HEK293 (cell line): ENCODE results near the gene DMRTA1.
"Not testable (repeated sequence)": the region's sequence is repeated elsewhere in the genome, so short reads cannot be mapped to it uniquely, and the experiment has no call there.

Experiments used
- CTCF ChIA-PET: fragments of 350-600 bp; formaldehyde crosslinking; extraction: SDS; loops from one replicate; lab custom pipeline; 2021; ENCODE audit warnings: antibody characterized with exemption; lab: Yijun Ruan, JAX
- POLR2A ChIA-PET: fragments of 300-600 bp; formaldehyde crosslinking; extraction: SDS; loops from one replicate; lab custom pipeline; 2020; ENCODE audit warnings: antibody characterized with exemption, inconsistent platforms; lab: Yijun Ruan, JAX
- H3K27ac ChIP-seq: fragments of 200-500 bp; sonication (Bioruptor generic); 2 replicates; pipeline ENCODE4 v1.5.1; 2014; ENCODE audit warnings: low read depth, low read length, control low read depth, inconsistent platforms; ENCODE audit errors: extremely low read depth
- H3K36me3 ChIP-seq, 2 experiments: fragments of 200-500 bp in 1 of 2; sonication (Bioruptor generic) in 1 of 2; 1 replicate in 1 of 2; 2 replicates in 1 of 2; pipeline ENCODE4 v1.5.1; 2014 to 2017; ENCODE audit warnings: inconsistent platforms in 2 of 2, low read length in 2 of 2; ENCODE audit not compliant: control insufficient read depth in 2 of 2, insufficient read depth in 1 of 2
- H3K4me1 ChIP-seq: fragments of 200-500 bp; sonication (Bioruptor generic); 2 replicates; pipeline ENCODE4 v1.5.1; 2014; ENCODE audit warnings: mild to moderate bottlenecking, low read length, inconsistent platforms; ENCODE audit not compliant: control insufficient read depth, insufficient read depth
- H3K4me3 ChIP-seq: 2 replicates; pipeline ENCODE4 v1.5.1; 2011; ENCODE audit warnings: low read depth, mild to moderate bottlenecking, control low read depth, low read length, moderate library complexity
- H3K9me3 ChIP-seq: fragments of 200-500 bp; sonication (Bioruptor generic); 2 replicates; pipeline ENCODE4 v1.5.1; 2014; ENCODE audit warnings: low read depth, low read length, inconsistent platforms; ENCODE audit not compliant: control insufficient read depth, insufficient read depth
- KLF9 ChIP-seq: fragments of 450-650 bp; formaldehyde crosslinking; IDR thresholded peaks from 2 replicates; pipeline ENCODE4 v1.5.1; 2016; ENCODE audit warnings: missing biosample characterization, missing genetic modification characterization, low read depth
- MEIS1 ChIP-seq: sonication (generic); formaldehyde crosslinking; IDR thresholded peaks from 2 replicates; pipeline ENCODE4 v1.8.1; 2022; ENCODE audit warnings: missing genetic modification reagents, mild to moderate bottlenecking, borderline replicate concordance
- MYNN ChIP-seq: fragments of 450-650 bp; formaldehyde crosslinking; IDR thresholded peaks from 2 replicates; pipeline ENCODE4 v1.5.1; 2016; ENCODE audit warnings: missing biosample characterization, missing genetic modification characterization, borderline replicate concordance
- TRIM28 ChIP-seq: IDR thresholded peaks from 2 replicates; pipeline ENCODE4 v1.6.1; 2011; ENCODE audit warnings: low read length, control low read depth, borderline replicate concordance
- ZBTB1 ChIP-seq: fragments of 450-650 bp; formaldehyde crosslinking; IDR thresholded peaks from 2 replicates; pipeline ENCODE4 v1.5.1; 2016; ENCODE audit warnings: missing biosample characterization, missing genetic modification characterization
- ZNF16 ChIP-seq: fragments of 450-650 bp; formaldehyde crosslinking; IDR thresholded peaks from 2 replicates; pipeline ENCODE4 v1.5.1; 2016; ENCODE audit warnings: low read depth, missing biosample characterization, missing genetic modification characterization
- ZNF239 ChIP-seq: fragments of 450-650 bp; formaldehyde crosslinking; IDR thresholded peaks from 2 replicates; pipeline ENCODE4 v1.5.1; 2016; ENCODE audit warnings: missing biosample characterization, missing genetic modification characterization
- ZNF555 ChIP-seq: fragments of 450-650 bp; formaldehyde crosslinking; conservative IDR thresholded peaks from 2 replicates; pipeline ENCODE4 v1.5.1; 2017; ENCODE audit warnings: missing biosample characterization, mild to moderate bottlenecking, missing genetic modification characterization, inconsistent platforms
- ZNF654 ChIP-seq: fragments of 450-650 bp; formaldehyde crosslinking; IDR thresholded peaks from 2 replicates; pipeline ENCODE4 v1.5.1; 2016; ENCODE audit warnings: low read depth, missing biosample characterization, missing genetic modification characterization
- ZNF660 ChIP-seq: fragments of 450-650 bp; IDR thresholded peaks from 2 replicates; pipeline ENCODE4 v1.5.1; 2018; ENCODE audit warnings: missing biosample characterization, mild to moderate bottlenecking, missing genetic modification characterization
- ZNF777 ChIP-seq: fragments of 450-650 bp; formaldehyde crosslinking; IDR thresholded peaks from 2 replicates; pipeline ENCODE4 v1.5.1; 2017; ENCODE audit warnings: missing biosample characterization, missing genetic modification characterization, borderline replicate concordance
- ZNF792 ChIP-seq: fragments of 450-650 bp; formaldehyde crosslinking; IDR thresholded peaks from 2 replicates; pipeline ENCODE4 v1.5.1; 2016; ENCODE audit warnings: missing biosample characterization, missing genetic modification characterization
- ZNF843 ChIP-seq: fragments of 450-650 bp; formaldehyde crosslinking; IDR thresholded peaks from 2 replicates; pipeline ENCODE4 v1.5.1; 2016; ENCODE audit warnings: missing biosample characterization, missing genetic modification characterization
- TF ChIP-seq, protein P1 (sequence below): fragments of 450-650 bp; formaldehyde crosslinking; IDR thresholded peaks from 2 replicates; pipeline ENCODE4 v1.5.1; 2016; ENCODE audit warnings: missing biosample characterization, missing genetic modification characterization
- TF ChIP-seq, protein P2 (sequence below): fragments of 450-650 bp; formaldehyde crosslinking; IDR thresholded peaks from 2 replicates; pipeline ENCODE4 v1.5.1; 2017; ENCODE audit warnings: missing biosample characterization, missing genetic modification characterization
- TF ChIP-seq, protein P3 (sequence below): fragments of 450-650 bp; formaldehyde crosslinking; IDR thresholded peaks from 2 replicates; pipeline ENCODE4 v1.5.1; 2016; ENCODE audit warnings: missing biosample characterization, missing genetic modification characterization

DMRTA1 gene

DNA sequence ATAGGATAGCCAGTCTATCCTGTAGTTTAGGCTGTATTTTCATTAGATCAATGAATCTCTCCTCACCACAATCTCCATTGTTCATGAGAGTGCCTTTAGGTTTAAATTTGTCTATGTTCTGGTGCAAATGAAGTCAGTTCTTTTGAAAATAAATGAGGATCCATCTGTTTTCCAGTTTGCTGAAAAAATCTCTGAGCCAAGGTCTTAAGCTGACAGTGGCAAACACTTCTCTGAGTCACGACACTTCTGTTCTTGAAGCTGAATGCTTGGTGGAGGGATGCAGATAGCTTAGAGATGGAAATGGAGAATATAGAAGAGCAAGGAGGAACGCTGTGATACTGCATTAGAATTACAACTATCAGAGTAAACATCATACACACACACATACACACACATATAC, 34.9 kb downstream of the DMRTA1 start:
- POLR2A ChIA-PET, result no interaction called here
- H3K27ac ChIP-seq, result no peak overlapping the region
- TF ChIP-seq ZNF555 (tag by site-specific recombination), result no peak
- no peak for TF ChIP-seq ZNF777 (tag by site-specific recombination)
- no peak for TF ChIP-seq MEIS1 (CRISPR knock-in tag)
- TF ChIP-seq ZNF654 (tag by site-specific recombination), result no peak
- TF ChIP-seq KLF9 (tag by site-specific recombination), result no peak
- no peak for TF ChIP-seq ZNF843 (tag by site-specific recombination)

GRCh38 chr9:22483528-22484070, 37.0 kb downstream of the DMRTA1 start:
- POLR2A ChIA-PET, result no interaction called here
- Histone ChIP-seq H3K4me1 (no peaks in the 10 kb centered on the region), H3K4me3 (no peak overlapping the region), H3K27ac (no peak overlapping the region), H3K36me3 (no peaks in the 10 kb centered on the region), H3K9me3 (no peaks in the 10 kb centered on the region)
- CTCF ChIA-PET, result interaction anchor here (1.2 kb wide), 1 partner anchor 670 kb away, joined by 4 read pairs; no protein-coding TSS in a partner anchor
- TF ChIP-seq, protein P1, sequence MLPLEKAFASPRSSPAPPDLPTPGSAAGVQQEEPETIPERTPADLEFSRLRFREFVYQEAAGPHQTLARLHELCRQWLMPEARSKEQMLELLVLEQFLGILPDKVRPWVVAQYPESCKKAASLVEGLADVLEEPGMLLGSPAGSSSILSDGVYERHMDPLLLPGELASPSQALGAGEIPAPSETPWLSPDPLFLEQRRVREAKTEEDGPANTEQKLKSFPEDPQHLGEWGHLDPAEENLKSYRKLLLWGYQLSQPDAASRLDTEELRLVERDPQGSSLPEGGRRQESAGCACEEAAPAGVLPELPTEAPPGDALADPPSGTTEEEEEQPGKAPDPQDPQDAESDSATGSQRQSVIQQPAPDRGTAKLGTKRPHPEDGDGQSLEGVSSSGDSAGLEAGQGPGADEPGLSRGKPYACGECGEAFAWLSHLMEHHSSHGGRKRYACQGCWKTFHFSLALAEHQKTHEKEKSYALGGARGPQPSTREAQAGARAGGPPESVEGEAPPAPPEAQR (tag by site-specific recombination), result no peak
- TF ChIP-seq, protein P2, sequence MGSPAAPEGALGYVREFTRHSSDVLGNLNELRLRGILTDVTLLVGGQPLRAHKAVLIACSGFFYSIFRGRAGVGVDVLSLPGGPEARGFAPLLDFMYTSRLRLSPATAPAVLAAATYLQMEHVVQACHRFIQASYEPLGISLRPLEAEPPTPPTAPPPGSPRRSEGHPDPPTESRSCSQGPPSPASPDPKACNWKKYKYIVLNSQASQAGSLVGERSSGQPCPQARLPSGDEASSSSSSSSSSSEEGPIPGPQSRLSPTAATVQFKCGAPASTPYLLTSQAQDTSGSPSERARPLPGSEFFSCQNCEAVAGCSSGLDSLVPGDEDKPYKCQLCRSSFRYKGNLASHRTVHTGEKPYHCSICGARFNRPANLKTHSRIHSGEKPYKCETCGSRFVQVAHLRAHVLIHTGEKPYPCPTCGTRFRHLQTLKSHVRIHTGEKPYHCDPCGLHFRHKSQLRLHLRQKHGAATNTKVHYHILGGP (tag by site-specific recombination), result no peak
- TF ChIP-seq, protein P3, sequence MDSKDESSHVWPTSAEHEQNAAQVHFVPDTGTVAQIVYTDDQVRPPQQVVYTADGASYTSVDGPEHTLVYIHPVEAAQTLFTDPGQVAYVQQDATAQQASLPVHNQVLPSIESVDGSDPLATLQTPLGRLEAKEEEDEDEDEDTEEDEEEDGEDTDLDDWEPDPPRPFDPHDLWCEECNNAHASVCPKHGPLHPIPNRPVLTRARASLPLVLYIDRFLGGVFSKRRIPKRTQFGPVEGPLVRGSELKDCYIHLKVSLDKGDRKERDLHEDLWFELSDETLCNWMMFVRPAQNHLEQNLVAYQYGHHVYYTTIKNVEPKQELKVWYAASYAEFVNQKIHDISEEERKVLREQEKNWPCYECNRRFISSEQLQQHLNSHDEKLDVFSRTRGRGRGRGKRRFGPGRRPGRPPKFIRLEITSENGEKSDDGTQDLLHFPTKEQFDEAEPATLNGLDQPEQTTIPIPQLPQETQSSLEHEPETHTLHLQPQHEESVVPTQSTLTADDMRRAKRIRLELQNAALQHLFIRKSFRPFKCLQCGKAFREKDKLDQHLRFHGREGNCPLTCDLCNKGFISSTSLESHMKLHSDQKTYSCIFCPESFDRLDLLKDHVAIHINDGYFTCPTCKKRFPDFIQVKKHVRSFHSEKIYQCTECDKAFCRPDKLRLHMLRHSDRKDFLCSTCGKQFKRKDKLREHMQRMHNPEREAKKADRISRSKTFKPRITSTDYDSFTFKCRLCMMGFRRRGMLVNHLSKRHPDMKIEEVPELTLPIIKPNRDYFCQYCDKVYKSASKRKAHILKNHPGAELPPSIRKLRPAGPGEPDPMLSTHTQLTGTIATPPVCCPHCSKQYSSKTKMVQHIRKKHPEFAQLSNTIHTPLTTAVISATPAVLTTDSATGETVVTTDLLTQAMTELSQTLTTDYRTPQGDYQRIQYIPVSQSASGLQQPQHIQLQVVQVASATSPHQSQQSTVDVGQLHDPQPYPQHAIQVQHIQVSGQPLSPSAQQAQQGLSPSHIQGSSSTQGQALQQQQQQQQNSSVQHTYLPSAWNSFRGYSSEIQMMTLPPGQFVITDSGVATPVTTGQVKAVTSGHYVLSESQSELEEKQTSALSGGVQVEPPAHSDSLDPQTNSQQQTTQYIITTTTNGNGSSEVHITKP (tag by site-specific recombination), result no peak
- TF ChIP-seq ZNF239 (tag by site-specific recombination) (no peak), ZNF660 (tag by site-specific recombination) (no peak), MYNN (tag by site-specific recombination) (no peak), TRIM28 (no peak), ZNF792 (tag by site-specific recombination) (no peak), ZNF16 (tag by site-specific recombination) (no peak), ZBTB1 (no peak)
- TF ChIP-seq, all 188 proteins: peak for 0

More for the DNA sequence above, 34.9 kb downstream of the DMRTA1 start:
- CTCF ChIA-PET, result interaction anchor here (0.7 to 3.1 kb wide), 3 partner anchors 12 to 237 kb away, joined by 3 to 13 read pairs (median 4); no protein-coding TSS in a partner anchor
- Histone ChIP-seq H3K36me3 (no peaks in the 10 kb centered on the region), H3K4me1 (no peaks in the 10 kb centered on the region), H3K4me3 (no peak overlapping the region), H3K9me3 (no peaks in the 10 kb centered on the region)

DNA sequence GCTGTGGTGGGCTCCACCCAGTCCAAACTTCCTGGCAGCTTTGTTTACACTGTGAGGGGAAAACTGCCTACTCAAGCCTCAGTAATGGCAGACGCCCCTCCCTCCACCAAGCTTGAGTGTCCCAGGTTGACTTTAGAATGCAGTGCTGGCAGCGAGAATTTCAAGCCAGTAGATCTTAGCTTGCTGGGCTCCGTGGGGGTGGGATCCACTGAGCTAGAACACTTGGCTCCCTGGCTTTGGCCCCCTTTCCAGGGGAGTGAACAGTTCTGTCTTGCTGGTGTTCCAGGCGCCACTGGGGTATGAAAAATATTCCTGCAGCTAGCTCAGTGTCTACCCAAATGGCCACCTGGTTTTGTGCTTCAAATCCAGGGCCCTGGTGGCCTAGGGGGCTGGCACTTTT, 49.6 kb downstream of the DMRTA1 start:
- H3K9me3 ChIP-seq, CTCF ChIA-PET, POLR2A ChIA-PET, H3K27ac ChIP-seq, H3K4me1 ChIP-seq, H3K4me3 ChIP-seq, H3K36me3 ChIP-seq: not testable (repeated sequence)
